RWPE2 (cell line): ENCODE results near the gene CAPN11.

Source experiments
- ATAC-seq: fragments of 200-7000 bp; cut with Tn5 transposase; 3 replicates; pipeline ENCODE4 v1.9.1; 2021; ENCODE audit warnings: low read depth
- DNase-seq: peaks from one replicate; pipeline ENCODE4 v3.0.0-alpha.2; 2020; ENCODE audit warnings: low spot score
- H3K27ac ChIP-seq: fragments of 450-650 bp; 2 replicates; pipeline ENCODE4 v1.5.1; 2017; ENCODE audit warnings: mild to moderate bottlenecking; ENCODE audit not compliant: poor library complexity, severe bottlenecking
- H3K27me3 ChIP-seq: fragments of 250-450 bp; sonication (Bioruptor Pico); 2 replicates; pipeline ENCODE4 v1.5.1; 2021; ENCODE audit warnings: mild to moderate bottlenecking, moderate library complexity; ENCODE audit not compliant: insufficient read depth, poor library complexity, severe bottlenecking
- H3K36me3 ChIP-seq: fragments of 250-450 bp; sonication (Bioruptor Pico); 2 replicates; pipeline ENCODE4 v1.5.1; 2020; ENCODE audit warnings: low read depth, mild to moderate bottlenecking, moderate library complexity
- H3K4me1 ChIP-seq: fragments of 250-450 bp; sonication (Bioruptor Pico); 2 replicates; pipeline ENCODE4 v1.5.1; 2021; ENCODE audit warnings: mild to moderate bottlenecking, moderate library complexity; ENCODE audit not compliant: insufficient read depth, poor library complexity, severe bottlenecking
- H3K4me3 ChIP-seq: fragments of 250-450 bp; sonication (Bioruptor Pico); 2 replicates; pipeline ENCODE4 v1.5.1; 2021; ENCODE audit warnings: mild to moderate bottlenecking, moderate library complexity; ENCODE audit not compliant: severe bottlenecking
- H3K9me3 ChIP-seq: fragments of 250-450 bp; sonication (Bioruptor Pico); 2 replicates; pipeline ENCODE4 v1.5.1; 2021; ENCODE audit warnings: mild to moderate bottlenecking, moderate library complexity; ENCODE audit not compliant: severe bottlenecking
- TF ChIP-seq, protein P1 (sequence below): fragments of 450-650 bp; IDR thresholded peaks from one replicate; pipeline ENCODE4 v1.5.1; 2017; ENCODE audit warnings: mild to moderate bottlenecking, moderate library complexity; ENCODE audit not compliant: poor library complexity, severe bottlenecking

Gene CAPN11

DNA sequence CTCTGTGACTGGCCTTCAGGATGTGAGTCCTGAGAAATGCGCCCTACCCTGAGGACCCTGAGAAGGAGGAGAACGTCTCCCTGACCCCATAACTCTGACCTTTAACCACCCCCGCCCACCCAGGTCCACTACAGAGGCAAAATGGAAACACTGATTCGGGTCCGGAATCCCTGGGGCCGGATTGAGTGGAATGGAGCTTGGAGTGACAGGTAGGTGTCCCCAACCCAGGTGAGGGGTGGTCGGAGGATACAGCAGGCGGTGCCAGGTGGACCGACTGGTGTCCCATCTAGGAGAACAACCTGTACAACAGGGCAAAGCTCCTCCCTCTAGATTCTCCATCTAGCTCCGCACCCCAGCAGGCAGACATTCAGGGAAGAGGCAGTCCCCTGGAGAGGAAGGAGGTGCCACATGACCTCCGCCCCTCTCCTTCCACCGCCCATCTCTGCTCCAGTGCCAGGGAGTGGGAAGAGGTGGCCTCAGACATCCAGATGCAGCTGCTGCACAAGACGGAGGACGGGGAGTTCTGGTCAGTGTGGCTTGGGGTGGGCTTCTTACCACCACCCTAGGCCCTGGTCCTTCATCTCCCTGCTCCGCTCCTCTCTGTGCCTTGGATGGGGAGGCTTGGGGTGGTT, 17.6 kb downstream of the CAPN11 start:
- Histone ChIP-seq H3K9me3 (no peaks in the 10 kb centered on the region), H3K27me3 (no peaks in the 10 kb centered on the region), H3K4me3 (no peak overlapping the region), H3K27ac (no peak overlapping the region), H3K4me1 (peaks cover 7% of the 10 kb centered on the region), H3K36me3 (no peaks in the 10 kb centered on the region)
- TF ChIP-seq, protein P1, sequence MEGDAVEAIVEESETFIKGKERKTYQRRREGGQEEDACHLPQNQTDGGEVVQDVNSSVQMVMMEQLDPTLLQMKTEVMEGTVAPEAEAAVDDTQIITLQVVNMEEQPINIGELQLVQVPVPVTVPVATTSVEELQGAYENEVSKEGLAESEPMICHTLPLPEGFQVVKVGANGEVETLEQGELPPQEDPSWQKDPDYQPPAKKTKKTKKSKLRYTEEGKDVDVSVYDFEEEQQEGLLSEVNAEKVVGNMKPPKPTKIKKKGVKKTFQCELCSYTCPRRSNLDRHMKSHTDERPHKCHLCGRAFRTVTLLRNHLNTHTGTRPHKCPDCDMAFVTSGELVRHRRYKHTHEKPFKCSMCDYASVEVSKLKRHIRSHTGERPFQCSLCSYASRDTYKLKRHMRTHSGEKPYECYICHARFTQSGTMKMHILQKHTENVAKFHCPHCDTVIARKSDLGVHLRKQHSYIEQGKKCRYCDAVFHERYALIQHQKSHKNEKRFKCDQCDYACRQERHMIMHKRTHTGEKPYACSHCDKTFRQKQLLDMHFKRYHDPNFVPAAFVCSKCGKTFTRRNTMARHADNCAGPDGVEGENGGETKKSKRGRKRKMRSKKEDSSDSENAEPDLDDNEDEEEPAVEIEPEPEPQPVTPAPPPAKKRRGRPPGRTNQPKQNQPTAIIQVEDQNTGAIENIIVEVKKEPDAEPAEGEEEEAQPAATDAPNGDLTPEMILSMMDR = no peak
- ATAC-seq = no peak
- no peak for DNase-seq

DNA sequence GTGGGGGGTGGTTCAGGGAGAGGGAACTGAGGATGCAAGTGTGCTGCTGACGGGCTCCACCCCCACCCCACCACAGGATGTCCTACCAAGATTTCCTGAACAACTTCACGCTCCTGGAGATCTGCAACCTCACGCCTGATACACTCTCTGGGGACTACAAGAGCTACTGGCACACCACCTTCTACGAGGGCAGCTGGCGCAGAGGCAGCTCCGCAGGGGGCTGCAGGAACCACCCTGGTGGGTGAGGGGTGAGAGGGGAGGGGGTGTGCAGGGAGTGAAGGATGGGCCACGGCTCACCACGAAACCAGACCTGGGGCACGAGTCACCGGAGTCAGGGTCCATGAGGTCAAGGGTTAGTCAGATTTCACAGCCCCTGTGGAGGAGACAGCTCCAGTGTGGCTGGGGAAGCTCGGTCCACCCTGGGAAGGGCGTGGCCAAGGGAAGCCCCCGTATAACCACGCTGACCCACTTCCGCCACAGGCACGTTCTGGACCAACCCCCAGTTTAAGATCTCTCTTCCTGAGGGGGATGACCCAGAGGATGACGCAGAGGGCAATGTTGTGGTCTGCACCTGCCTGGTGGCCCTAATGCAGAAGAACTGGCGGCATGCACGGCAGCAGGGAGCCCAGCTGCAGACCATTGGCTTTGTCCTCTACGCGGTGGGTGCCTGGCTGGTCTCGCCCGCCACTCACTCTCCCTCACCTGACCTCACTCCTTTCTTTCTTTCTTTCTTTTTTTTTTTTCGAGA, 18.3 kb downstream of the CAPN11 start:
- H3K9me3 ChIP-seq = no peaks in the 10 kb centered on the region
- no peaks in the 10 kb centered on the region for H3K36me3 ChIP-seq
- peak overlapping the region; percentile 71 for H3K27ac ChIP-seq
- TF ChIP-seq, protein P1 = no peak
- DNase-seq = no peak
- H3K4me1 ChIP-seq = peaks cover 7% of the 10 kb centered on the region
- no peaks in the 10 kb centered on the region for H3K27me3 ChIP-seq
- ATAC-seq = no peak
- H3K4me3 ChIP-seq = no peak overlapping the region

DNA sequence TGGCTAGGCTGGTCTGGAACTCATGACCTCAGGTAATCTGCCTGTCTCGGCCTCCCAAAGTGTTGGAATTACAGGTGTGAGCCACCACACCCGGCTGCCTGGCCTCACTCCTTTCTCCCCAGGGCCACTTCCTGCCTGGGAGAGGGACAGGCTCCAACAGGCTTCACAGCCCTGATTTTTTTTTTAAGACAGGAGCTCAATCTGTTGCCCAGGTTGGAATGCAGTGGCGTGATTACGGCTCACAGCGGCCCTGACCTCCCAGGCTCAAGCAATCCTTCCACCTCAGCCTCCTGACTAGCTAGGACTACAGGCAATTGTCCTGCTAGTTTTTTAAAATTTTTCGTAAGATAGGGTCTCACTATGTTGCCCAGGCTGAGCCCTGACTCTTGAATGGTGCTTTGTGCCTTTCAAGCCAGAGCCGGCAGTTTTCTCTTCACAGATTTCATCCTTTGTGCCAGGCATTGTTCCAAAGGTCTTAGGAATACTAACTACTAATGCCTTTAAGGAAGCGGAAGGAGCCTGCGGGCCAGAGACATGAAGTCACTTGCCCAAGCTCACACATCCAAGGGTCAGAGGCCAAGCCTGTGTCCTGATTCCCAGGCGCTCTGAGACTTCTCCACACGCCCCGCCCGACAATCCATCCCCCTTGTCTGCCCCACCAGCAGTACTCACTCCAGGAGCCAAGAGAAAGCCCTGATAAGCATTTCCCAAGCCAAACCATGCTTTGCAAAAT, 19.2 kb downstream of the CAPN11 start:
- ATAC-seq (peak; percentile 28), DNase-seq (no peak)
- no peak overlapping the region for H3K4me3 ChIP-seq

DNA sequence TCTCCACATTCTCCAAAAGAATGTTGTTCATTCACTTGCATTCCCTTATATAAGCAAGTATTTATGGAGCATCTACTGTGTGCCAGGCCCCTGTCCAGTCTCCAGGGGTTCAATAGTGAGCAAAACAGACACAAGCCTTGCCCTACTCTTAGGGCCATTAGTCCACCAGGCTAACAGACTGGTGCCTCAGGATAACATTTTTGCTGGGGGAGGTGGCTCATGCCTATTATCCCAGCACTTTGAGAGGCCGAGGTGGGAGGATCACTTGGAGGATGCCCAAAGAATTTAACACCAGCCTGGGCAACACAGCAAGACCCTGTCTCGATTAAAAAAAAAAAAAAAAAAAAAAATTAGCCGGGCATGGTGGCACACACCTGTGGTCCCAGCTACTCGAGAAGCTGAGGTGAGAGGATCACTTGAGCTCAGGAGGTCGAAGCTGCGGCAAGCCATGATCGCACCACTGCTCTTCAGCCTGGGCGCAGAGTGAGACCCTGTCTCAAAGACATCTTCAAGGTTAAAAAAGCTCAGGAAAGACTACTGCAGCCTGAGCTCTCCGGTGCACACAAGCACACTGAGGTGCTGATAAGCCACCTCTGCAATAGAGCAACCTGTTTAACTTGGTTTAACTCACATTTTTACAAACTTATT, 19.9 kb downstream of the CAPN11 start:
- peak overlapping the region; percentile 71 for H3K27ac ChIP-seq
- TF ChIP-seq, protein P1 = no peak
- no peaks in the 10 kb centered on the region for H3K27me3 ChIP-seq
- DNase-seq (no peak), ATAC-seq (no peak)
- H3K9me3 ChIP-seq = no peaks in the 10 kb centered on the region
- no peaks in the 10 kb centered on the region for H3K36me3 ChIP-seq
- H3K4me3 ChIP-seq = no peak overlapping the region
- peaks cover 7% of the 10 kb centered on the region for H3K4me1 ChIP-seq

More for the DNA sequence above, 19.2 kb downstream of the CAPN11 start:
- H3K4me1 ChIP-seq = peaks cover 7% of the 10 kb centered on the region
- no peaks in the 10 kb centered on the region for H3K27me3 ChIP-seq
- TF ChIP-seq, protein P1 = no peak
- H3K27ac ChIP-seq = peak overlapping the region; percentile 71
- H3K9me3 ChIP-seq = no peaks in the 10 kb centered on the region
- no peaks in the 10 kb centered on the region for H3K36me3 ChIP-seq
